Spinal cord (tissue), 4 donors: ENCODE data around the gene SERBP1. TPM values are rescaled to one million over a fixed set of nuclear protein-coding genes. Genes with fewer than 3 reads are reported as not detected.

Source experiments
- polyA plus RNA-seq, 2 donors: library from polyadenylated mRNA; unstranded; fragments of 120-200 nt; gene quantifications; one replicate each; pipeline ENCODE4 v1.2.1, GENCODE V29; 2013; ENCODE audit not compliant: insufficient read length in 2 of 2
- small RNA-seq: library from RNA; depleted of rRNA; stranded (forward); fragments of <200 nt; gene quantifications from one replicate; pipeline ENCODE3, GENCODE V24; 2014; ENCODE audit warnings: low replicate concordance
- total RNA-seq, 2 donors: library from RNA; depleted of rRNA in 1 of 2; stranded (reverse); fragments of 120-200 nt in 1 of 2; fragments of >200 nt in 1 of 2; gene quantifications; one replicate each; pipeline versions ENCODE4 v1.2.3 to v1.2.4, GENCODE V29; 2013 to 2014

The SERBP1 gene
- total and polyA plus RNA-seq, 4 donors: 161 to 267 (median 200) TPM

Small RNA genes within 50 kb of the gene (small RNA-seq; reads per million reads assigned to genes)
- not detected for gene RNU6-387P

Other genes with a start within 250 kb of the SERBP1 start
- 1 to 10 TPM in 1 of 2 donors, under 1 TPM in 1; 0.66 to 2.5 TPM for gene IL12RB2, start 122.5 kb downstream of the SERBP1 start, total RNA-seq
- gene IL12RB2, start 122.5 kb downstream of the SERBP1 start, polyA plus RNA-seq: 1 to 10 TPM in 1 of 2 donors, under 1 TPM in 1; 0.77 to 1.2 TPM